HepG2 (cell line): Measurements from ENCODE around the gene METTL23. TPM values are rescaled to one million over a fixed set of nuclear protein-coding genes. Genes with fewer than 3 reads are reported as not detected.

Experiments used
- ERF ChIP-seq: IDR thresholded peaks from 2 replicates; pipeline ENCODE4 v1.6.1; 2018; ENCODE audit warnings: missing biosample characterization, missing genetic modification reagents
- KAT7 ChIP-seq: IDR thresholded peaks from 2 replicates; pipeline ENCODE4 v1.6.1; 2018; ENCODE audit warnings: borderline replicate concordance, missing compliant biosample characterization
- PCBP1 ChIP-seq: fragments of 200-400 bp; formaldehyde crosslinking; IDR thresholded peaks from 2 replicates; pipeline ENCODE4 v1.6.1; 2017; ENCODE audit warnings: mild to moderate bottlenecking, low read depth, low read length, borderline replicate concordance
- RXRB ChIP-seq: IDR thresholded peaks from 2 replicates; pipeline ENCODE4 v1.6.1; 2016; ENCODE audit warnings: borderline replicate concordance, missing genetic modification reagents, missing compliant biosample characterization
- SRSF4 ChIP-seq: fragments of 200-400 bp; formaldehyde crosslinking; IDR thresholded peaks from one replicate; pipeline ENCODE4 v1.6.1; 2018; ENCODE audit warnings: mild to moderate bottlenecking, low read depth, low read length, moderate library complexity; ENCODE audit not compliant: poor library complexity, severe bottlenecking
- SUZ12 ChIP-seq: fragments of 150-350 bp; IDR thresholded peaks from 2 replicates; pipeline ENCODE4 v1.6.1; 2014; ENCODE audit warnings: low read depth, low read length
- THYN1 ChIP-seq: sonication (generic); formaldehyde crosslinking; IDR thresholded peaks from 2 replicates; pipeline ENCODE4 v1.8.1; 2023; ENCODE audit warnings: low read depth, mild to moderate bottlenecking, moderate library complexity, missing genetic modification reagents, borderline replicate concordance
- XBP1 ChIP-seq: sonication (generic); formaldehyde crosslinking; IDR thresholded peaks from 2 replicates; pipeline ENCODE4 v1.5.0; 2020; ENCODE audit warnings: missing genetic modification reagents
- ZBTB20 ChIP-seq: sonication (generic); formaldehyde crosslinking; IDR thresholded peaks from 2 replicates; pipeline ENCODE4 v1.8.1; 2023; ENCODE audit warnings: missing genetic modification reagents, low read depth, mild to moderate bottlenecking, borderline replicate concordance
- ZNF775 ChIP-seq: sonication (generic); formaldehyde crosslinking; IDR thresholded peaks from 2 replicates; pipeline ENCODE4 v1.4.0; 2020; ENCODE audit warnings: missing genetic modification reagents, mild to moderate bottlenecking, moderate library complexity, borderline replicate concordance
- polyA plus RNA-seq, 8 experiments: library from polyadenylated mRNA; depleted of rRNA in 3 of 8; stranded (reverse) in 7 of 8; unstranded in 1 of 8; fragments of >200 nt; fragmentation: Illumina TruSeq in 4 of 8; extraction: Trizol in 4 of 8; gene quantifications; 2 replicates each; pipeline versions ENCODE4 v1.2.1 to v1.2.3, GENCODE V29; 2011 to 2016; ENCODE audit warnings: low read depth in 4 of 8, missing spikeins in 1 of 8, mixed read lengths in 1 of 8; ENCODE audit not compliant: insufficient read depth in 1 of 8
- total RNA-seq, 5 experiments: library from RNA; depleted of rRNA; stranded (reverse); fragments of >200 nt; fragmentation: Illumina TruSeq; extraction: Trizol; gene quantifications; 2 replicates each; pipeline ENCODE4 v1.2.3, GENCODE V29; 2016; ENCODE audit warnings: low read depth in 1 of 5
- TF ChIP-seq, protein P1 (sequence below): sonication (generic); formaldehyde crosslinking; IDR thresholded peaks from one replicate; pipeline ENCODE4 v1.5.1; 2020; ENCODE audit warnings: mild to moderate bottlenecking, missing genetic modification reagents; ENCODE audit errors: not compliant biosample characterization
- TF ChIP-seq, protein P2 (sequence below): sonication (generic); formaldehyde crosslinking; IDR thresholded peaks from 2 replicates; pipeline ENCODE4 v1.4.0; 2020; ENCODE audit warnings: mild to moderate bottlenecking, missing genetic modification reagents

Gene METTL23
- total and polyA plus RNA-seq, 2 of the 13 experiments (the other 11 are each of a cell fraction or from before 2014, with no cell fraction given): 39.9 to 104 TPM

GRCh38 chr17:76691379-76692191 is 35.1 kb upstream of the METTL23 start (continued):
- TF ChIP-seq, protein P1, sequence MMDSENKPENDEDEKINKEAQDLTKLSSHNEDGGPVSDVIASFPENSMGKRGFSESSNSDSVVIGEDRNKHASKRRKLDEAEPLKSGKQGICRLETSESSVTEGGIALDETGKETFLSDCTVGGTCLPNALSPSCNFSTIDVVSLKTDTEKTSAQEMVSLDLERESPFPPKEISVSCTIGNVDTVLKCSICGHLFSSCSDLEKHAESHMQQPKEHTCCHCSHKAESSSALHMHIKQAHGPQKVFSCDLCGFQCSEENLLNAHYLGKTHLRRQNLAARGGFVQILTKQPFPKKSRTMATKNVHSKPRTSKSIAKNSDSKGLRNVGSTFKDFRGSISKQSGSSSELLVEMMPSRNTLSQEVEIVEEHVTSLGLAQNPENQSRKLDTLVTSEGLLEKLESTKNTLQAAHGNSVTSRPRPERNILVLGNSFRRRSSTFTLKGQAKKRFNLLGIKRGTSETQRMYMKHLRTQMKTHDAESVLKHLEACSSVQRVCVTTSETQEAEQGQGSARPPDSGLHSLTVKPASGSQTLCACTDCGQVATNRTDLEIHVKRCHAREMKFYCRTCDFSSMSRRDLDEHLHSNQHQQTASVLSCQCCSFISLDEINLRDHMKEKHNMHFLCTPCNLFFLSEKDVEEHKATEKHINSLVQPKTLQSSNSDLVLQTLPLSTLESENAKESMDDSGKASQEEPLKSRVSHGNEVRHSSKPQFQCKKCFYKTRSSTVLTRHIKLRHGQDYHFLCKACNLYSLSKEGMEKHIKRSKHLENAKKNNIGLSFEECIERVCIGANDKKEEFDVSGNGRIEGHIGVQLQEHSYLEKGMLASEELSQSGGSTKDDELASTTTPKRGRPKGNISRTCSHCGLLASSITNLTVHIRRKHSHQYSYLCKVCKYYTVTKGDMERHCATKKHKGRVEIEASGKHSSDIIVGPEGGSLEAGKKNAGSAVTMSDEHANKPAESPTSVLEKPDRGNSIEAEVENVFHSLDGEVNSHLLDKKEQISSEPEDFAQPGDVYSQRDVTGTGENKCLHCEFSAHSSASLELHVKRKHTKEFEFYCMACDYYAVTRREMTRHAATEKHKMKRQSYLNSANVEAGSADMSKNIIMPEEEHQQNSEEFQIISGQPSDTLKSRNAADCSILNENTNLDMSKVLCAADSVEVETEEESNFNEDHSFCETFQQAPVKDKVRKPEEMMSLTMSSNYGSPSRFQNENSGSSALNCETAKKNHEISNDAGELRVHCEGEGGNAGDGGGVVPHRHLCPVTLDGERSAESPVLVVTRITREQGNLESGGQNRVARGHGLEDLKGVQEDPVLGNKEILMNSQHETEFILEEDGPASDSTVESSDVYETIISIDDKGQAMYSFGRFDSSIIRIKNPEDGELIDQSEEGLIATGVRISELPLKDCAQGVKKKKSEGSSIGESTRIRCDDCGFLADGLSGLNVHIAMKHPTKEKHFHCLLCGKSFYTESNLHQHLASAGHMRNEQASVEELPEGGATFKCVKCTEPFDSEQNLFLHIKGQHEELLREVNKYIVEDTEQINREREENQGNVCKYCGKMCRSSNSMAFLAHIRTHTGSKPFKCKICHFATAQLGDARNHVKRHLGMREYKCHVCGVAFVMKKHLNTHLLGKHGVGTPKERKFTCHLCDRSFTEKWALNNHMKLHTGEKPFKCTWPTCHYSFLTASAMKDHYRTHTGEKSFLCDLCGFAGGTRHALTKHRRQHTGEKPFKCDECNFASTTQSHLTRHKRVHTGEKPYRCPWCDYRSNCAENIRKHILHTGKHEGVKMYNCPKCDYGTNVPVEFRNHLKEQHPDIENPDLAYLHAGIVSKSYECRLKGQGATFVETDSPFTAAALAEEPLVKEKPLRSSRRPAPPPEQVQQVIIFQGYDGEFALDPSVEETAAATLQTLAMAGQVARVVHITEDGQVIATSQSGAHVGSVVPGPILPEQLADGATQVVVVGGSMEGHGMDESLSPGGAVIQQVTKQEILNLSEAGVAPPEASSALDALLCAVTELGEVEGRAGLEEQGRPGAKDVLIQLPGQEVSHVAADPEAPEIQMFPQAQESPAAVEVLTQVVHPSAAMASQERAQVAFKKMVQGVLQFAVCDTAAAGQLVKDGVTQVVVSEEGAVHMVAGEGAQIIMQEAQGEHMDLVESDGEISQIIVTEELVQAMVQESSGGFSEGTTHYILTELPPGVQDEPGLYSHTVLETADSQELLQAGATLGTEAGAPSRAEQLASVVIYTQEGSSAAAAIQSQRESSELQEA (CRISPR knock-in tag): no peak
- TF ChIP-seq, protein P2, sequence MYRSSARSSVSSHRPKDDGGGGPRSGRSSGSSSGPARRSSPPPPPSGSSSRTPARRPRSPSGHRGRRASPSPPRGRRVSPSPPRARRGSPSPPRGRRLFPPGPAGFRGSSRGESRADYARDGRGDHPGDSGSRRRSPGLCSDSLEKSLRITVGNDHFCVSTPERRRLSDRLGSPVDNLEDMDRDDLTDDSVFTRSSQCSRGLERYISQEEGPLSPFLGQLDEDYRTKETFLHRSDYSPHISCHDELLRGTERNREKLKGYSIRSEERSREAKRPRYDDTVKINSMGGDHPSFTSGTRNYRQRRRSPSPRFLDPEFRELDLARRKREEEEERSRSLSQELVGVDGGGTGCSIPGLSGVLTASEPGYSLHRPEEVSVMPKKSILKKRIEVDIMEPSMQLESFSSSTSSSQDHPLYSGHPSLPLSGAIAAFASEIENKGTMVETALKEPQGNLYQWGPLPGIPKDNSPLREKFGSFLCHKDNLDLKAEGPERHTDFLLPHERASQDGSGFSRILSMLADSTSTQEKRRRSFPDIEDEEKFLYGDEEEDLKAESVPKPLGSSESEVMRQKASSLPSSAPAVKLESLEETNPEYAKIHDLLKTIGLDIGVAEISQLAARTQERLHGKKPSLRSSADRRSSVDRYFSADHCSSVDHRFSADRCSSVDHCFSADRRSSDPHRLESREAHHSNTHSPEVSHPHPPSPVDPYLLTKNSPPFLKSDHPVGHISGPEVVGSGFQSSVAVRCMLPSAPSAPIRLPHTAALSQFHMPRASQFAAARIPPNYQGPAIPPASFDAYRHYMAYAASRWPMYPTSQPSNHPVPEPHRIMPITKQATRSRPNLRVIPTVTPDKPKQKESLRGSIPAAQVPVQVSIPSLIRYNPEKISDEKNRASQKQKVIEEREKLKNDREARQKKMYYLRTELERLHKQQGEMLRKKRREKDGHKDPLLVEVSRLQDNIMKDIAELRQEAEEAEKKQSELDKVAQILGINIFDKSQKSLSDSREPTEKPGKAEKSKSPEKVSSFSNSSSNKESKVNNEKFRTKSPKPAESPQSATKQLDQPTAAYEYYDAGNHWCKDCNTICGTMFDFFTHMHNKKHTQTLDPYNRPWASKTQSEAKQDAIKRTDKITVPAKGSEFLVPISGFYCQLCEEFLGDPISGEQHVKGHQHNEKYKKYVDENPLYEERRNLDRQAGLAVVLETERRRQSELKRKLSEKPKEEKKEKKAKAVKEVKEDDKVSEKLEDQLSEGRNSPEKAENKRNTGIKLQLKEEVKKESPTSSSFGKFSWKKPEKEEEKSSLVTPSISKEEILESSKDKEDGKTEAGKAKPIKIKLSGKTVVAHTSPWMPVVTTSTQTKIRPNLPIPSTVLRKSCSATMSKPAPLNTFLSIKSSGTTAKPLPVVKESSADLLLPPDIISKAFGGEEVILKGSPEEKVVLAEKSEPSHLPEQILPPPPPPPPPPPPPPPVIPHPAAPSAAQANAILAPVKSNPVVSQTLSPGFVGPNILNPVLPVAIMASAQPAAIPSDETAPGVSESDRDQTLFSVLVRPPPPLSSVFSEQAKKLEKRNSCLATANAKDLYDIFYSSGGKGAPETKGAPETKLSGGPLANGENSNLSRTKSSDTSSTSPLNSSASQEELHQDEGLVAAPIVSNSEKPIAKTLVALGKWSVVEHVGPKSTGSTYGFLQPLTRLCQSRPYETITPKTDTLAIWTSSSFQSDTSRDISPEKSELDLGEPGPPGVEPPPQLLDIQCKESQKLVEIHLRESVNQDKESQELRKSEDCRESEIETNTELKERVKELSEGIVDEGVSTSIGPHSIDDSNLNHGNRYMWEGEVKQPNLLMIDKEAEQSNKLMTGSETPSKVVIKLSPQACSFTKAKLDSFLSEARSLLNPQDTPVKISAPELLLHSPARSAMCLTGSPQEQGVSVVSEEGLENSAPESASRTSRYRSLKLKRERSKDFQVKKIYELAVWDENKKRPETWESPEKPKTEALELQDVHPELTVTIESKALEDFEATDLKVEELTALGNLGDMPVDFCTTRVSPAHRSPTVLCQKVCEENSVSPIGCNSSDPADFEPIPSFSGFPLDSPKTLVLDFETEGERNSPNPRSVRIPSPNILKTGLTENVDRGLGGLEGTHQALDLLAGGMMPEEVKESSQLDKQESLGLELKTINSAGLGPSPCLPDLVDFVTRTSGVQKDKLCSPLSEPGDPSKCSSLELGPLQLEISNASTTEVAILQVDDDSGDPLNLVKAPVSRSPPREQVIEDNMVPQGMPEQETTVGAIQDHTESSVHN (CRISPR knock-in tag): no peak
- TF ChIP-seq RXRB (peak; percentile 98), XBP1 (CRISPR knock-in tag) (no peak), PCBP1 (no peak), KAT7 (CRISPR knock-in tag) (0 out of 2 replicates have a peak, but pooled peaks have one; percentile 24), ERF (CRISPR knock-in tag) (peak; percentile 89), SRSF4 (no peak), ZNF775 (no peak), THYN1 (CRISPR knock-in tag) (no peak), ZBTB20 (CRISPR knock-in tag) (no peak; the same call in 1 of the 2 replicates), SUZ12 (no peak)
